HEK293 (cell line): ENCODE measurements around the gene ZFP62.
A peak's percentile ranks its signal among the peaks of the same experiment; 100 is the strongest.

Experiments
- CTCF ChIA-PET: fragments of 350-600 bp; formaldehyde crosslinking; extraction: SDS; loops from one replicate; lab custom pipeline; 2021; ENCODE audit warnings: antibody characterized with exemption; lab: Yijun Ruan, JAX
- POLR2A ChIA-PET: fragments of 300-600 bp; formaldehyde crosslinking; extraction: SDS; loops from one replicate; lab custom pipeline; 2020; ENCODE audit warnings: antibody characterized with exemption, inconsistent platforms; lab: Yijun Ruan, JAX
- H3K27ac ChIP-seq: fragments of 200-500 bp; sonication (Bioruptor generic); 2 replicates; pipeline ENCODE4 v1.5.1; 2014; ENCODE audit warnings: low read depth, low read length, control low read depth, inconsistent platforms; ENCODE audit errors: extremely low read depth
- H3K36me3 ChIP-seq, 2 experiments: fragments of 200-500 bp in 1 of 2; sonication (Bioruptor generic) in 1 of 2; 1 replicate in 1 of 2; 2 replicates in 1 of 2; pipeline ENCODE4 v1.5.1; 2014 to 2017; ENCODE audit warnings: inconsistent platforms in 2 of 2, low read length in 2 of 2; ENCODE audit not compliant: control insufficient read depth in 2 of 2, insufficient read depth in 1 of 2
- H3K4me1 ChIP-seq: fragments of 200-500 bp; sonication (Bioruptor generic); 2 replicates; pipeline ENCODE4 v1.5.1; 2014; ENCODE audit warnings: mild to moderate bottlenecking, low read length, inconsistent platforms; ENCODE audit not compliant: control insufficient read depth, insufficient read depth
- H3K4me3 ChIP-seq: 2 replicates; pipeline ENCODE4 v1.5.1; 2011; ENCODE audit warnings: low read depth, mild to moderate bottlenecking, control low read depth, low read length, moderate library complexity
- H3K9me3 ChIP-seq: fragments of 200-500 bp; sonication (Bioruptor generic); 2 replicates; pipeline ENCODE4 v1.5.1; 2014; ENCODE audit warnings: low read depth, low read length, inconsistent platforms; ENCODE audit not compliant: control insufficient read depth, insufficient read depth
- CTCF ChIP-seq: fragments of 450-650 bp; formaldehyde crosslinking; IDR thresholded peaks from 2 replicates; pipeline ENCODE4 v1.5.1; 2016; ENCODE audit warnings: missing biosample characterization, missing genetic modification characterization
- KLF9 ChIP-seq: fragments of 450-650 bp; formaldehyde crosslinking; IDR thresholded peaks from 2 replicates; pipeline ENCODE4 v1.5.1; 2016; ENCODE audit warnings: missing biosample characterization, missing genetic modification characterization, low read depth
- REST ChIP-seq: fragments of 450-650 bp; formaldehyde crosslinking; IDR thresholded peaks from 2 replicates; pipeline ENCODE4 v1.5.1; 2016; ENCODE audit warnings: missing biosample characterization, missing genetic modification characterization
- ZBTB11 ChIP-seq: fragments of 450-650 bp; formaldehyde crosslinking; conservative IDR thresholded peaks from 2 replicates; pipeline ENCODE4 v1.5.1; 2016; ENCODE audit warnings: low read depth, missing biosample characterization, missing genetic modification characterization
- ZBTB17 ChIP-seq: fragments of 450-650 bp; formaldehyde crosslinking; IDR thresholded peaks from 2 replicates; pipeline ENCODE4 v1.5.1; 2016; ENCODE audit warnings: missing biosample characterization, missing genetic modification characterization
- ZNF133 ChIP-seq: fragments of 450-650 bp; formaldehyde crosslinking; IDR thresholded peaks from 2 replicates; pipeline ENCODE4 v1.5.1; 2016; ENCODE audit warnings: missing biosample characterization, missing genetic modification characterization
- ZNF639 ChIP-seq: fragments of 450-650 bp; formaldehyde crosslinking; IDR thresholded peaks from 2 replicates; pipeline ENCODE4 v1.5.1; 2016; ENCODE audit warnings: missing biosample characterization, missing genetic modification characterization
- ZNF701 ChIP-seq: fragments of 450-650 bp; formaldehyde crosslinking; IDR thresholded peaks from 2 replicates; pipeline ENCODE4 v1.5.1; 2016; ENCODE audit warnings: missing biosample characterization, missing genetic modification characterization

The ZFP62 gene

GRCh38 chr5:180801596-180802324, 59.3 kb downstream of the ZFP62 start:
- peaks cover 0 to 28% of the 10 kb centered on the region in 2 experiments; a peak in 1 of 3 replicates for H3K36me3 ChIP-seq
- no peak overlapping the region; the same call in none of the 2 replicates for H3K27ac ChIP-seq
- H3K4me3 ChIP-seq, result peak overlapping the region; percentile 90
- TF ChIP-seq ZNF133 (tag by site-specific recombination) (peak; percentile 96), CTCF (tag by site-specific recombination) (no peak)
- peaks cover 12% of the 10 kb centered on the region for H3K4me1 ChIP-seq
- POLR2A ChIA-PET, result interaction anchor here (0.6 to 1.5 kb wide), 4 partner anchors 9 to 61 kb away, joined by 3 to 5 read pairs (median 4); partner anchors contain the start of gene ZFP62
- CTCF ChIA-PET, result interaction anchor here (4.0 kb wide), 1 partner anchor 17 kb away, joined by 26 read pairs; no protein-coding TSS in a partner anchor
- H3K9me3 ChIP-seq, result no peaks in the 10 kb centered on the region

- Histone ChIP-seq H3K4me1 (peaks cover 12% of the 10 kb centered on the region), H3K4me3 (no peak overlapping the region), H3K9me3 (no peaks in the 10 kb centered on the region), H3K36me3 (peaks cover 0 to 28% of the 10 kb centered on the region in 2 experiments; a peak in 2 of 3 replicates), H3K27ac (no peak overlapping the region)
- CTCF ChIA-PET, result interaction anchor here (1.1 to 4.0 kb wide), 3 partner anchors 15 to 82 kb away, joined by 3 to 26 read pairs (median 3); no protein-coding TSS in a partner anchor
- TF ChIP-seq REST (tag by site-specific recombination) (no peak), ZBTB11 (0 out of 2 replicates have a peak, but pooled peaks have one; percentile 26), KLF9 (no peak), CTCF (tag by site-specific recombination) (peak; percentile 39; the same call in 1 of the 2 replicates), ZNF701 (no peak), ZBTB17 (tag by site-specific recombination) (no peak), ZNF639 (tag by site-specific recombination) (no peak)
- POLR2A ChIA-PET, result interaction anchor here (1.5 kb wide), 1 partner anchor 10 kb away, joined by 4 read pairs; no protein-coding TSS in a partner anchor
These were observed 60.9 kb downstream of the ZFP62 start for GRCh38 chr5:180799902-180800801.
